GM21529 (cell line): ENCODE data around the gene AP2A2.

ENCODE experiments used
- ATAC-seq: cut with Tn5 transposase; IDR thresholded peaks from one replicate; pipeline ENCODE4 v1.9.1; 2021; ENCODE audit not compliant: unreplicated experiment

The AP2A2 gene

DNA sequence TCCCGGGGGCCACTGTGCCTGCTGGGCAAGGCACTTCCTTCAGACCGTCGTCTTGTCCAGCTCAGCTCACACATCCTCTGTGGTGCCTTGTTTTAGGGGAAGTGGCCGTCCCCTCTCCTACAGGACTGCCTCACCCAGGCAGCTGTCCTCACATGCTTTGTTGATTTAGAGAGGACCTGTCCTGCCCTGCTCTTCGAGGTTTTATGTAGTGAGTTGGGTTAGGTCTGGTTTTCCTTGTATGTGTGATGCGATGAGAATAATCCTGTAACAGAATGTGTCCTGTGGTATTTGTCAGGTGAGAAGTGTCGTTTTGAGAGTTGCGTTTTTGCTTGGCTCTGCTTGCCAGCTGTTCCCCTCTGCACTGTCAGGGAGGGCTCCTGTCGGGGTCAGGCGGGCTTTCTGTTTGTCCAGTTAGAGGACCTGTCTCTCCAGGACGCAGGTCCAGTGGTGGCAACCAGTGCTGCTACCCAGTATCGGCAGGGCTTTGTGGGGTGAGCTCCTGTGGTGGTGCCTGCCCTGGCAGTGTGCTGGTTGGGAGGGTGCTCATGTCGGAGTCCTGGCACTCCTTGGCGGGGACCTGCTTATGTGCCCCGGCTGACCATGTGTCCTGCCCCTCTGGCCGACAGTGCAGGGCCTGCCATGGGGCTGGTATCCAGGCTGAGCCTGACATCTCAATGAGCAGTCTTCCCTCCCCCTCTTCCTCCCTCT is 69.5 kb downstream of the AP2A2 start:
- no peak for ATAC-seq

DNA sequence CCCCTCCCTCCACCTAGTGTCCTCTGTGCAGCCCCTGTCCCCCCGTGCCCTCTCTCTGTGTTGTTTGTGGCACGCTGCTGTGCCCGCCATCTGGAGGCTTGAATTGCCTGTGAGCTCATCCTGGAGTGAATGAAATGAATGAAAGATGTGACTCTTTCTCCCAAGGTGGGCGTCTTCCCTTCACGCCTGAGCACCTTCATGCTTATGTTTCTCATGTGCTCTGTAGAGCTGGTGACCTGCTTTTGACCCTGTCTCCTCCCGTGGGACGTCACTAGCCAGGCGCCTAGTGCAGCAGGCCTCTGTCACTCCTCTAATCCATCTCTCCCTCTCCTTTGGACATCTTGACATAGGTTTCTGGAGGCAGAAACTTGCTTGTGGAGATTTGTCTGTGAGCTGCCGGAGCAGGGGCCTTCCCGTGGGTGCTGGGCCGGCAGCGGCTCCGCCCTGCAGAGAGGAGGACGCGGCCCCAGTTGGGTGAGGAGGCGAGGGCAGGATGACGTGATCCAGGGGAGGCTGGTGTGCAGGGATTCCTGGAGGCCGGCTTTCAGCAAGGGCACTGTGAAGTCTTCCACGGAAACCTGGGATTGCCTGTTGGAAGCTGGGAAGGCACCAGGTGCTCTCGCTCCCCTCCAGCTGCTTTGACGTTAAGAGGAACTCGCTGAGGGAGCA is 70.2 kb downstream of the AP2A2 start:
- ATAC-seq: peak; percentile 76

DNA sequence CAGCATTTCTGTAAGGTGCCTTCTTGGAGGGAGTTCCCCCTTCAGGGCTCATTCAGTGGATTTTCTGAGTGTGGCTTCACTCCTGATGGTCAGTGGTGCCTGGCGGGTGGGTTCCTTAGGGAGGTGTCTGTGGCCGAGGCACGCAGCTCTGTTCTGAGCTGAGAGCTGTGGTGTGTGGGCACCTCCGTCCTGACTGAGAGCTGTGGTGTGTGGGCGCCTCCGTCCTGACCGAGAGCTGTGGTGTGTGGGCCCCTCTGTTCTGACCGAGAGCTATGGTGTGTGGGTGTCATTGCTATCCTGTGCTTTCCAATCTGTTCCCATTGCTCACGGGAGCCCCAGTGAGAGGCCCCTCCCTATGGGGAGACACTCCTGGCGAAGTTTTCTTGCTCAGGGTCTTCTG is 71.0 kb downstream of the AP2A2 start:
- ATAC-seq: peak; percentile 38

GRCh38 chr11:997907-998306 is 72.2 kb downstream of the AP2A2 start:
- ATAC-seq: no peak

GRCh38 chr11:999009-999408 is 73.3 kb downstream of the AP2A2 start:
- no peak for ATAC-seq

GRCh38 chr11:1000357-1001278 is 74.9 kb downstream of the AP2A2 start:
- no peak for ATAC-seq

- ATAC-seq: no peak
Measured at GRCh38 chr11:1001617-1002405, 76.1 kb downstream of the AP2A2 start.

- no peak for ATAC-seq
Measured at GRCh38 chr11:1002406-1002984, 76.8 kb downstream of the AP2A2 start.

GRCh38 chr11:1003159-1003558 is 77.5 kb downstream of the AP2A2 start:
- no peak for ATAC-seq

- no peak for ATAC-seq
Measured at GRCh38 chr11:1005928-1006327, 80.3 kb downstream of the AP2A2 start.

DNA sequence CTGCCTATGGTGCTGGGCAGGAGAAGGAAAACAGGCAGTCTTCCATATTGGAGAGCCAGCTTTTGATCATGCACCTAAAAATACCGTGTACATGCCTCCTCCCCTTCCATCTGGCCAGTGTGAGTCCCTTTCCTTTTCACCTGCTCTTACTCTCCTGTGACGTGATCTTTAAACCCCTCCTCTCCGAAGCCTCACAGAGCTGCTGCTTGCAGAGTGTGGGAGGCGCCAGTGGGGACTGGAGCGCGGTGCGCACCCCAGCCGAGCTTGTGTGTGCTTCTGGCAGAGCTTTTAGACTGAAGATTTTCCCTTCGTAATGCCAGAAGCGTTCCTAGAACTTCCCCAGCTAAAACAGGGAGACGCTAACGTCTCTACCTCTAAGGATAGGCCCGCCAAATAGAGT is 81.1 kb downstream of the AP2A2 start:
- no peak for ATAC-seq

DNA sequence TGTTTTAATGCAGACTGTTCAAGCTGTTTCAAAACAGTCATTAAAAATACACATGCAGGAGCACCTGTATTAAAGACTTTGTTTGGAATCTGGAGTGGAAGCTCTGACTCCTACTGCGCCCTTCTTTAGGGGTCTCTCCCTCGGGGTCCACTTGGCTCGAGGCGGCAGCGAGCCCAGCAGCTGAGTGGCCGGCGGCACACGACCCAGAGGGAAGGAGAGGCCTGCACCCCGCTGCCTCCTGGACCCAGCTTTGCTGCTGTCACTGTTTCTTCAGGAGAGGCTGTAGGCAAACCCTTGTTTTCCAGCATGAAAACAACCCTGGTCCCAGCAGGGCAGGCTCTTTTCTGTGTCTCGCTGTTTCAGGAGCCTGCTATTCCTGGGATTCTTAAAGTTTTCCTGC is 81.6 kb downstream of the AP2A2 start:
- ATAC-seq: no peak

GRCh38 chr11:1008001-1008802 is 82.5 kb downstream of the AP2A2 start:
- ATAC-seq: no peak

DNA sequence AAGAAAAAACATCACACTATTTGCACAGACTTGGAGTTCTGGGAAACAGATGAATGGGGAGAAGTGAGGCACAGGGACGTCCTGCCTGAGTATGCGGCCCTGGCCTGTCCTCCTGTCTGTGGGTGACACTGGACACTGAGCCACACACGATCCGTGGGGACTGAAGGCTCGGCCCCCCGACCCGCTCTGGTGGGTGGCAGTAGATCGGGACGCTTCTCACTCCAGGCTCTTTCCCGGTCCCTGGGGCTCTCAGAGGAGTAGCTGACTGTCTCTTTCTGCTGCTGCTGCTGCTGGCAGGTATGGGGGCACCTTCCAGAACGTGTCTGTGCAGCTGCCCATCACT is 83.1 kb downstream of the AP2A2 start:
- no peak for ATAC-seq

- ATAC-seq: no peak
Measured at GRCh38 chr11:1009371-1009770, 83.7 kb downstream of the AP2A2 start.

GRCh38 chr11:1009991-1010390 is 84.3 kb downstream of the AP2A2 start:
- ATAC-seq: no peak

- no peak for ATAC-seq
Measured at GRCh38 chr11:1010551-1011319, 85.1 kb downstream of the AP2A2 start.

- ATAC-seq: no peak
Measured at GRCh38 chr11:1011320-1011698, 85.6 kb downstream of the AP2A2 start.

DNA sequence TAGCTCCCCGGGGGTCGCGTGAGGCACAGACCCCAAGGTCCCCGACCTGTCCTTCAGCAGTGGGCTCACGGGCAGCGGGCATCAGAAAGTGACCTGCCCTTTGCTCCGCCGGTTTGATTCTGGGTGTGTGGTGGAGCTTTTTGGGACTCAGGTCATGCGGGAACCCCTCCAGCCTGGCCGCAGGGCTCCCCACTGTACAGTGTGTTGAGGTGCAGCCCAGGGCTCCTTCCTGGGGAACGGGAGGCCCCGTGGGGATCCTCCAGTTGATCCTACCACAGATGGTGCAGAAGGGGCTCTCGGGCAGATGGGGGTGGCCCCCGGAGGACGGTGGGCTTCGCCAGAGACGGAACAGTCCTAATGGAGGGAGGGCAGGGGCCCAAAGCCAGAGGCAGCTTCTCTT is 86.6 kb downstream of the AP2A2 start:
- ATAC-seq: no peak
